HepG2 (cell line): ENCODE data around the gene SLAIN2. TPM values are rescaled to one million over a fixed set of nuclear protein-coding genes. Genes with fewer than 3 reads are reported as not detected.
"Not testable (repeated sequence)": the region's sequence is repeated elsewhere in the genome, so short reads cannot be mapped to it uniquely, and the experiment has no call there.

Experiments
- ATAC-seq: fragments of 200-7000 bp; cut with Tn5 transposase; 3 replicates; pipeline ENCODE4 v1.9.1; 2020; ENCODE audit warnings: mild to moderate bottlenecking, moderate library complexity
- BruUV-seq: library from RNA; stranded (reverse); fragments of 400-500 nt; replicated peaks from 2 replicates; lab custom pipeline; 2021; lab: Mats Ljungman, UMichigan
- CTCF ChIA-PET: fragments of 300-600 bp; formaldehyde crosslinking; extraction: SDS; loops from one replicate; lab custom pipeline; 2021; ENCODE audit warnings: low total read pairs, inconsistent platforms, low intra/inter-chr PET ratio; lab: Yijun Ruan, JAX
- POLR2A ChIA-PET: fragments of 350-600 bp; sonication (Branson Sonifier 250); formaldehyde crosslinking; loops from one replicate; lab custom pipeline; 2020; ENCODE audit warnings: antibody characterized with exemption, inconsistent platforms; lab: Yijun Ruan, JAX
- DNase-seq: peaks from one replicate; pipeline ENCODE4 v3.0.0-alpha.2; 2015; ENCODE audit warnings: low spot score
- FAIRE-seq: peaks from 3 replicates; lab custom pipeline; 2011; peaks lifted over from hg19 to GRCh38; lab: Jason Lieb, UNC
- H2AFZ ChIP-seq: one replicate; pipeline ENCODE4 v1.6.1; 2011; ENCODE audit warnings: low read length, inconsistent platforms
- H3K27ac ChIP-seq: fragments of 300-600 bp; 3 replicates; pipeline ENCODE4 v1.8.0; 2011; ENCODE audit warnings: mixed run types, mild to moderate bottlenecking, mixed read lengths, low read length, inconsistent platforms; ENCODE audit not compliant: insufficient read depth; ENCODE audit errors: extremely low read length
- H3K27me3 ChIP-seq, 2 experiments: fragments of 200-600 bp in 1 of 2; 2 replicates in 1 of 2; 3 replicates in 1 of 2; pipeline versions ENCODE4 v1.6.0 to v1.8.0; 2011; ENCODE audit warnings: low read length in 2 of 2, mild to moderate bottlenecking in 2 of 2, moderate library complexity in 2 of 2, inconsistent platforms in 1 of 2; ENCODE audit not compliant: insufficient read depth in 2 of 2, control insufficient read depth in 1 of 2
- H3K36me3 ChIP-seq, 2 experiments: fragments of 200-600 bp in 1 of 2; replicated peaks in 1 of 2; 2 replicates in 1 of 2; 3 replicates in 1 of 2; pipeline versions ENCODE4 v1.5.1 to v1.8.0; 2011; ENCODE audit warnings: low read length in 2 of 2, inconsistent platforms in 1 of 2; ENCODE audit not compliant: insufficient read depth in 2 of 2, control insufficient read depth in 1 of 2
- H3K4me1 ChIP-seq: 2 replicates; pipeline ENCODE4 v1.5.1; 2012; ENCODE audit warnings: low read length, inconsistent platforms; ENCODE audit not compliant: insufficient read depth
- H3K4me2 ChIP-seq: 2 replicates; pipeline ENCODE4 v1.6.0; 2011; ENCODE audit warnings: low read depth, low read length, inconsistent platforms
- H3K4me3 ChIP-seq, 3 experiments: fragments of 200-600 bp in 1 of 3; sonication (generic), shearing (Covaris generic) in 1 of 3; replicated peaks in 1 of 3; 2 replicates each; pipeline ENCODE4 v1.5.1; 2011 to 2016; ENCODE audit warnings: low read length in 3 of 3, inconsistent platforms in 2 of 3, low read depth in 2 of 3, mild to moderate bottlenecking in 2 of 3, control low read depth in 1 of 3, mixed read lengths in 1 of 3; ENCODE audit not compliant: insufficient read depth in 1 of 3
- H3K79me2 ChIP-seq: one replicate; pipeline ENCODE4 v1.6.1; 2011; ENCODE audit warnings: low read length, inconsistent platforms; ENCODE audit not compliant: insufficient read depth
- H3K9ac ChIP-seq: 2 replicates; pipeline ENCODE4 v1.6.0; 2011; ENCODE audit warnings: mild to moderate bottlenecking, low read depth, low read length, inconsistent platforms; ENCODE audit not compliant: insufficient read depth
- H3K9me3 ChIP-seq: 2 replicates; pipeline ENCODE4 v1.5.1; 2012; ENCODE audit warnings: mild to moderate bottlenecking, low read length
- H4K20me1 ChIP-seq: 2 replicates; pipeline ENCODE4 v1.6.0; 2011; ENCODE audit warnings: inconsistent platforms, mild to moderate bottlenecking, low read length, moderate library complexity; ENCODE audit not compliant: insufficient read depth
- ATF5 ChIP-seq: sonication (generic); formaldehyde crosslinking; IDR thresholded peaks from 2 replicates; pipeline ENCODE4 v1.4.0; 2020; ENCODE audit warnings: mild to moderate bottlenecking, low read depth, missing genetic modification reagents
- KDM3A ChIP-seq: IDR thresholded peaks from 2 replicates; pipeline ENCODE4 v1.6.1; 2018; ENCODE audit warnings: low read depth, missing compliant biosample characterization
- MEF2D ChIP-seq: sonication (generic); formaldehyde crosslinking; IDR thresholded peaks from 2 replicates; pipeline ENCODE4 v1.5.1; 2020; ENCODE audit warnings: mild to moderate bottlenecking, missing genetic modification reagents
- MTA1 ChIP-seq: sonication (generic); formaldehyde crosslinking; IDR thresholded peaks from 2 replicates; pipeline ENCODE4 v1.4.0; 2020; ENCODE audit warnings: missing genetic modification reagents, mild to moderate bottlenecking, borderline replicate concordance
- NR2C2 ChIP-seq: sonication (generic); formaldehyde crosslinking; IDR thresholded peaks from 2 replicates; pipeline ENCODE4 v1.4.0; 2020; ENCODE audit warnings: missing genetic modification reagents, mild to moderate bottlenecking, moderate library complexity, borderline replicate concordance
- PCBP1 ChIP-seq: fragments of 200-400 bp; formaldehyde crosslinking; IDR thresholded peaks from 2 replicates; pipeline ENCODE4 v1.6.1; 2017; ENCODE audit warnings: mild to moderate bottlenecking, low read depth, low read length, borderline replicate concordance
- ZBTB43 ChIP-seq: sonication (generic); formaldehyde crosslinking; conservative IDR thresholded peaks from 2 replicates; pipeline ENCODE4 v1.4.0; 2020; ENCODE audit warnings: missing genetic modification reagents
- ZFP37 ChIP-seq: sonication (generic); formaldehyde crosslinking; IDR thresholded peaks from 2 replicates; pipeline ENCODE4 v1.4.0; 2020; ENCODE audit warnings: missing genetic modification reagents, borderline replicate concordance
- WGBS: methylation state at CpG from one replicate; pipeline ENCODE4 v1.1.6; 2017; ENCODE audit warnings: low lambda C conversion rate; 5-methylcytosine and 5-hydroxymethylcytosine counted together
- in situ Hi-C: cut with HindIII; loops from 2 replicates; pipeline ENCODE4 v1.10.0; 2017; ENCODE audit warnings: low pct_unique_long_range_greater_than_20kb; ENCODE audit not compliant: extremely low pct_ligation_motif_present
- intact Hi-C: fragments of 100-400 bp; cut with micrococcal nuclease; formaldehyde crosslinking; loops from one replicate; pipeline ENCODE4 v1.10.0; 2022; ENCODE audit not compliant: unreplicated experiment
- polyA plus RNA-seq, 8 experiments: library from polyadenylated mRNA; depleted of rRNA in 3 of 8; stranded (reverse) in 7 of 8; unstranded in 1 of 8; fragments of >200 nt; fragmentation: Illumina TruSeq in 4 of 8; extraction: Trizol in 4 of 8; gene quantifications; 2 replicates each; pipeline versions ENCODE4 v1.2.1 to v1.2.3, GENCODE V29; 2011 to 2016; ENCODE audit warnings: low read depth in 4 of 8, missing spikeins in 1 of 8, mixed read lengths in 1 of 8; ENCODE audit not compliant: insufficient read depth in 1 of 8
- total RNA-seq, 5 experiments: library from RNA; depleted of rRNA; stranded (reverse); fragments of >200 nt; fragmentation: Illumina TruSeq; extraction: Trizol; gene quantifications; 2 replicates each; pipeline ENCODE4 v1.2.3, GENCODE V29; 2016; ENCODE audit warnings: low read depth in 1 of 5

The SLAIN2 gene
- total and polyA plus RNA-seq, 2 of the 13 experiments (the other 11 are each of a cell fraction or from before 2014, with no cell fraction given) = 20.7 to 22.5 TPM

DNA sequence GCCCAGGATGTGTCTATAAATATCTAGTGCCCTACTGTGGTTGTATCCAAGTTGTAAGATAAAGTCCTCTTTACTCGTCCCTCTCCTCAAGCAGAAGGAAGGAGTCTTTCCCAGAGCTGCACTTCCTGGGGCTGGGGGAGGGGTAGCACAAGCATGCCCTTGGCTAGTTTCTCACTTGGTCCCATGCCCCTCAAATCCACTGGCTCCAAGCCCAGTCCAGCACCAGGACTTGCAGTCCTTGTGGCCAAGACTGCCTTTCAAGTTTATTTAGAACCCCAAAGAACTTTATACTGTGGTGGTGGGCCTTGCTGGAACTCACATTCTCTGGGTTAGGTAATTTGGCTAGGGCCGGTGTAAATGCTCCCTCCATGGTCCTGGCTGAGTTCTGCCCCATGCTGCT lies 98.7 kb downstream of the SLAIN2 start:
- intact Hi-C loops = loop anchor here (10.0 kb wide), 1 partner anchor 525 kb away; no protein-coding TSS in a partner anchor
- no peak for FAIRE-seq
- H3K4me3 ChIP-seq = no peak overlapping the region

DNA sequence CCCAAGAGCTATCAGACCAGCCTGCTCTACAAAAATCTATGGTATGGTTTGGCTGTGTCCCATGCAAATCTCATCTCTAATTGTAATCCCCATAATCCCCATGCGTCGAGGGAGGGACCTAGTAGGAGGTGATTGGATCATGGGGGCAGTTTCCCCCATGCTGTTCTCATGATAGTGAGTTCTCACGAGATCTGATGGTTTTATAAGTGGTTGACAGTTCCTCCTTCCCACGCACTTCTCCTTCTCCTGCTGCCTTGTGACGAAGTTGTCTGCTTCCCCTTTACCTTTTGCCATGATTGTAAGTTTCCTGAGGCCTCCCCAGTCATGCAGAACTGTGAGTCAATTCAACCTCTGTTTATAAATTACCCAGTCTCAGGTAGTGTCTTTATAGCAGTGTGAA lies 99.6 kb downstream of the SLAIN2 start:
- FAIRE-seq, H3K4me2 ChIP-seq, CTCF ChIA-PET, H3K27me3 ChIP-seq, H3K27ac ChIP-seq, H3K4me3 ChIP-seq, ATAC-seq, H3K9me3 ChIP-seq, H3K36me3 ChIP-seq, DNase-seq, H3K9ac ChIP-seq, H2AFZ ChIP-seq, BruUV-seq, H3K4me1 ChIP-seq, H4K20me1 ChIP-seq, H3K79me2 ChIP-seq, POLR2A ChIA-PET: not testable (repeated sequence)
- 3% methylated on average over 5 of the region's 5 CpGs for WGBS
- in situ Hi-C loops (loop anchor here (10.0 kb wide), 1 partner anchor 104 kb away; no protein-coding TSS in a partner anchor), intact Hi-C loops (loop anchor here (10.0 kb wide), 1 partner anchor 524 kb away; no protein-coding TSS in a partner anchor)

More for the DNA sequence above, 98.7 kb downstream of the SLAIN2 start:
- no peak for DNase-seq
- Histone ChIP-seq H3K9me3 (no peaks in the 10 kb centered on the region), H3K9ac (no peak overlapping the region), H4K20me1 (no peaks in the 10 kb centered on the region), H3K27ac (no peak overlapping the region), H3K27me3 (no peaks in the 10 kb centered on the region), H2AFZ (no peak overlapping the region), H3K36me3 (no peaks in the 10 kb centered on the region), H3K4me1 (no peaks in the 10 kb centered on the region), H3K79me2 (no peaks in the 10 kb centered on the region), H3K4me2 (no peak overlapping the region)
- ChIA-PET POLR2A (no interaction called here), CTCF (no interaction called here)
- ATAC-seq = no peak
- no TSS peak for BruUV-seq
- WGBS = 0% methylated on average over 1 of the region's 2 CpGs
- TF ChIP-seq MTA1 (CRISPR knock-in tag) (no peak), PCBP1 (no peak), KDM3A (CRISPR knock-in tag) (no peak), ZFP37 (CRISPR knock-in tag) (no peak), ATF5 (CRISPR knock-in tag) (no peak), MEF2D (no peak), NR2C2 (CRISPR knock-in tag) (no peak), ZBTB43 (CRISPR knock-in tag) (no peak)
- in situ Hi-C loops = loop anchor here (10.0 kb wide), 1 partner anchor 105 kb away; no protein-coding TSS in a partner anchor
